Measurements from ENCODE around the gene NBPF11. TPM values are rescaled to one million over a fixed set of nuclear protein-coding genes. Genes with fewer than 3 reads are reported as not detected.
"Not testable (repeated sequence)": the region's sequence is repeated elsewhere in the genome, so short reads cannot be mapped to it uniquely, and the experiment has no call there.

The NBPF11 gene
- total RNA-seq, 1 experiment from 2014 or later = 7.9 TPM

DNA sequence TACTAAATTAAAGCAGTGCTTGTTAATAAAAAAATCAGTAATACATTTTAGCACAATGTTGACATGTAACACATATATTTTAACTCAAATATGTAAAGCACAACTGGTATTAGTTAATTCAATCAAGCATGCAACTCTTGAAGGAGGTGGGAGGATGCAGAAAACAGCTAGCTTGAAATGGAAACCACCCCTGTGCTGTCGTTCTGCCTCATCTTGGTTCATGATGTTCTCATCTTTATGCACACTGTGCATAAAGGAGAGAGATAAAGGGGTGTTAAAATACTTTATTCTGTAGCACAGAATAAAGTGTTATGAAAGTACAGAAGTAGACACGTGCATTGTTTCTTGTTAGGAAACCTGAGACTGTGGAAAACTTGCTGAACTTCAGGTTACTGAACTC, 23.3 kb upstream of the NBPF11 start:
- BruUV-seq (replicated peaks); CTCF ChIA-PET; H3K9me3 ChIP-seq (ENCODE audit: low read length); ATAC-seq; H3K4me3 ChIP-seq (ENCODE audit: low read length); H3K36me3 ChIP-seq (ENCODE audit: low read depth, low read length); DNase-seq; H3K9me2 ChIP-seq (replicated peaks; ENCODE audit: low read length); H3K4me1 ChIP-seq (ENCODE audit: insufficient read depth, low read length); POLR2A ChIA-PET (ENCODE audit: unreplicated experiment); intact Hi-C loops (cut with micrococcal nuclease); H3K79me2 ChIP-seq (ENCODE audit: low read length); H2AFZ ChIP-seq (ENCODE audit: low read length); H4K20me1 ChIP-seq (ENCODE audit: low read length); H3K9ac ChIP-seq (ENCODE audit: low read length); H3F3A ChIP-seq (ENCODE audit: low read length, unreplicated experiment); H3K27ac ChIP-seq (ENCODE audit: low read length); H3K27me3 ChIP-seq (ENCODE audit: low read length); H3K4me2 ChIP-seq (ENCODE audit: low read length): not testable (repeated sequence)

DNA sequence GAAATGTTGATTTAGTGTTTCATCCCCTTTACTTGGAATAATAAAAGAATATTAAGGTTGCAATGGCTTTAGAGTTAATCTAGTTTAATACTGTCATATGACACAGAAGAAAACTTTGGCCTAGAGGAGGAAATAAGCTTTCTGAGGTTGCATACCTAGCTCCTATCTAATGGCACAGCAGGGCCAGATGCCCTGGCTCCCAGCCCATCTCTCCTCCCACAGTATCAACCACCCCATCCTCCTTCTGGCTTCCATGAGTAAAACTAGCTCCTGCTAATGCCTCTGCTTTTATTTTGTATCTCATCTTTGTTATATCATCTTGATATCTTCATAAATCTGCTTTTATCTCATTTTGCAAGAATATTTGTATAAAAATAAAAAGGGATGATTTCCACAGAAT, 19.9 kb upstream of the NBPF11 start:
- DNase-seq; H3K36me3 ChIP-seq (ENCODE audit: low read depth, low read length); H3K4me2 ChIP-seq (ENCODE audit: low read length); H3K27me3 ChIP-seq (ENCODE audit: low read length); ATAC-seq; H2AFZ ChIP-seq (ENCODE audit: low read length); H3F3A ChIP-seq (ENCODE audit: low read length, unreplicated experiment); H3K27ac ChIP-seq (ENCODE audit: low read length); POLR2A ChIA-PET (ENCODE audit: unreplicated experiment); H3K9ac ChIP-seq (ENCODE audit: low read length); CTCF ChIA-PET; H3K9me2 ChIP-seq (replicated peaks; ENCODE audit: low read length); BruUV-seq (replicated peaks); H3K4me3 ChIP-seq (ENCODE audit: low read length); H3K79me2 ChIP-seq (ENCODE audit: low read length); H3K4me1 ChIP-seq (ENCODE audit: insufficient read depth, low read length); H4K20me1 ChIP-seq (ENCODE audit: low read length); intact Hi-C loops (cut with micrococcal nuclease); H3K9me3 ChIP-seq (ENCODE audit: low read length): not testable (repeated sequence)

DNA sequence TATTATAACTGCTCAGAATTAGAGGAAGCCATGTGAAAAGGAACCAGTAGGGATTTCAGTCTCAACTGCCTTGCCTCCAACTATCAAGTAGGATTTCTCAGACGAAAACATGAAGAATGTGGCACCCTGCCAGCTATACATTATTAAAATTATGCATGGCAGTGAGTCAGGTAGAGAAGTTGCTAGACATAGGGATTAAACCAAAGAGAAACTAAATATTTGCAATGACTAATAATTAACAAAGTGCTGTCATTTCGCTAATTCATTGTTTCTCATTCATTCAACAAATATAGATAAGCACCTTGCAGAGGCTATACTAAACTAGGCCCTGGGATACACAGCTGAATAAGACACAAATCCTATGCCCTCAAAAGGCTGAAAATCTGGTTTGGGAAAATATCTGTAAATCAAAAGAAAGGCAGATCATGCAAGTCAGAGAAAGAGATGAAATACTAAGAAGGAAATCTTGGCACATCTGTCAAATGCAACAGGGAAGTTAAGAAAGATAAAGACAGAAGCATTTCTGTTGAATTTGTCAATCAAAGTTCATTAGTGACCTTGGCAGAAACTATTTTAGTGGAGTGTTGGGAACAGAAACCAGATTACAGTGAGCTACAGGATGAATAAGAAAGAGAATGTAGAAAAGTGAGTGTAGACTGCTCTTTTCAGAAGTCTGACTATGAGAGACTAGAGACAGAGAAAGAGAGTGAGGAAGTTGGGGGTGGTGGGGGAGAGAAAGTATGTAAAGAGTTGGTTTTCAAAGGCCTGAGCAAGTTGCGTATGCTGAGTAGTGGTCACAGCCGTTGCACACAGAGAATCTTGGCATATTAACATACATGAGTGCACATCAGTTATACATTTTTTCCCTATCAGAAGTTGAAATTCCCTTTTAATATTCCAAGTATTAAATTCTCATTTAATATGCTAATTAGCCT, 14.7 kb upstream of the NBPF11 start:
- H3K4me2 ChIP-seq (ENCODE audit: low read length) = peak overlapping the region; percentile 41
- no peaks in the 10 kb centered on the region for H3K36me3 ChIP-seq (ENCODE audit: low read depth, low read length)
- no peaks in the 10 kb centered on the region for H3K79me2 ChIP-seq (ENCODE audit: low read length)
- no peak for TF ChIP-seq EZH2phosphoT487 (IDR thresholded peaks at IDR 0.05; ENCODE audit: borderline replicate concordance, low read length)
- TF ChIP-seq, protein P1, sequence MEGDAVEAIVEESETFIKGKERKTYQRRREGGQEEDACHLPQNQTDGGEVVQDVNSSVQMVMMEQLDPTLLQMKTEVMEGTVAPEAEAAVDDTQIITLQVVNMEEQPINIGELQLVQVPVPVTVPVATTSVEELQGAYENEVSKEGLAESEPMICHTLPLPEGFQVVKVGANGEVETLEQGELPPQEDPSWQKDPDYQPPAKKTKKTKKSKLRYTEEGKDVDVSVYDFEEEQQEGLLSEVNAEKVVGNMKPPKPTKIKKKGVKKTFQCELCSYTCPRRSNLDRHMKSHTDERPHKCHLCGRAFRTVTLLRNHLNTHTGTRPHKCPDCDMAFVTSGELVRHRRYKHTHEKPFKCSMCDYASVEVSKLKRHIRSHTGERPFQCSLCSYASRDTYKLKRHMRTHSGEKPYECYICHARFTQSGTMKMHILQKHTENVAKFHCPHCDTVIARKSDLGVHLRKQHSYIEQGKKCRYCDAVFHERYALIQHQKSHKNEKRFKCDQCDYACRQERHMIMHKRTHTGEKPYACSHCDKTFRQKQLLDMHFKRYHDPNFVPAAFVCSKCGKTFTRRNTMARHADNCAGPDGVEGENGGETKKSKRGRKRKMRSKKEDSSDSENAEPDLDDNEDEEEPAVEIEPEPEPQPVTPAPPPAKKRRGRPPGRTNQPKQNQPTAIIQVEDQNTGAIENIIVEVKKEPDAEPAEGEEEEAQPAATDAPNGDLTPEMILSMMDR (conservative IDR thresholded peaks at IDR 0.05; ENCODE audit: low read depth, low read length) = no peak
- no peak for TF ChIP-seq EZH2 (IDR thresholded peaks at IDR 0.05; ENCODE audit: low read length, unreplicated experiment)
- H3F3A ChIP-seq (ENCODE audit: low read length, unreplicated experiment) = no peaks in the 10 kb centered on the region
- POLR2A ChIA-PET (ENCODE audit: unreplicated experiment) = no interaction called here
- intact Hi-C loops (cut with micrococcal nuclease) = no loop called here
- H3K27ac ChIP-seq (ENCODE audit: low read length) = peak overlapping the region; percentile 55
- no peak overlapping the region; the same call in 1 of the 2 replicates for H3K4me3 ChIP-seq (ENCODE audit: low read length)
- no peak overlapping the region for H2AFZ ChIP-seq (ENCODE audit: low read length)
- H3K27me3 ChIP-seq (ENCODE audit: low read length) = no peaks in the 10 kb centered on the region
- H4K20me1 ChIP-seq (ENCODE audit: low read length) = no peaks in the 10 kb centered on the region
- H3K9me2 ChIP-seq (replicated peaks; ENCODE audit: low read length) = no peaks in the 10 kb centered on the region
- no TSS peak for BruUV-seq (replicated peaks)
- DNase-seq (peak; percentile 96), ATAC-seq (peak; percentile 91)
- peaks cover 14% of the 10 kb centered on the region for H3K4me1 ChIP-seq (ENCODE audit: insufficient read depth, low read length)
- no peaks in the 10 kb centered on the region for H3K9me3 ChIP-seq (ENCODE audit: low read length)
- CTCF ChIA-PET = no interaction called here
- H3K9ac ChIP-seq (ENCODE audit: low read length) = no peak overlapping the region

Data from PC-3 (cell line).